Peyer's patch (tissue), 4 donors: ENCODE measurements around the gene GOLT1B. TPM values are rescaled to one million over a fixed set of nuclear protein-coding genes. Genes with fewer than 3 reads are reported as not detected.

ENCODE experiments used
- DNase-seq, 3 donors: peaks; one replicate each; pipeline ENCODE4 v3.0.0-alpha.2; 2017 to 2019
- H3K27ac ChIP-seq, 4 donors: fragments of 200-600 bp; sonication (generic); one replicate each; pipeline ENCODE4 v1.5.1; 2016 to 2019
- H3K27me3 ChIP-seq, 2 donors: fragments of 200-600 bp; sonication (generic); one replicate each; pipeline ENCODE4 v1.5.1; 2019
- H3K36me3 ChIP-seq, 3 donors: fragments of 200-600 bp; sonication (generic); one replicate each; pipeline ENCODE4 v1.5.1; 2016 to 2019
- H3K4me1 ChIP-seq, 4 donors: fragments of 200-600 bp; sonication (generic); one replicate each; pipeline ENCODE4 v1.5.1; 2016 to 2019
- H3K4me3 ChIP-seq, 4 donors: fragments of 200-600 bp; sonication (generic); 1 replicate in 3 of 4; 2 replicates in 1 of 4; pipeline ENCODE4 v1.5.1; 2016 to 2019; ENCODE audit warnings: mild to moderate bottlenecking in 1 of 4
- H3K9me3 ChIP-seq, 4 donors: fragments of 200-600 bp; sonication (generic); one replicate each; pipeline ENCODE4 v1.5.1; 2016 to 2019; ENCODE audit warnings: mild to moderate bottlenecking in 1 of 4
- CTCF ChIP-seq, 6 experiments: fragments of 450-650 bp in 4 of 6; fragments of 200-600 bp in 2 of 6; sonication (generic) in 1 of 6; IDR thresholded peaks; one replicate each; pipeline ENCODE4 v1.5.1; 2017 to 2019; ENCODE audit warnings: antibody characterized with exemption in 6 of 6, mild to moderate bottlenecking in 3 of 6, moderate library complexity in 1 of 6
- POLR2A ChIP-seq, 2 donors: fragments of 450-650 bp; IDR thresholded peaks; one replicate each; pipeline ENCODE4 v1.5.1; 2017; ENCODE audit warnings: antibody characterized with exemption in 2 of 2, mild to moderate bottlenecking in 2 of 2, moderate library complexity in 2 of 2
- total RNA-seq, 4 donors: library from RNA; depleted of rRNA; stranded (reverse); fragments of >200 nt; gene quantifications; one replicate each; pipeline ENCODE4 v1.1.0, GENCODE V29; 2016

The GOLT1B gene
- total RNA-seq, 4 donors from 2014 or later, result 6.8 to 31.4 (median 14.0) TPM

GRCh38 chr12:21545557-21545956, 44.0 kb downstream of the GOLT1B start:
- Histone ChIP-seq H3K36me3 (no peaks in the 10 kb centered on the region), H3K4me3 (no peak overlapping the region), H3K4me1 (no peaks in the 10 kb centered on the region), H3K27ac (no peak overlapping the region), H3K27me3 (no peaks in the 10 kb centered on the region), H3K9me3 (no peaks in the 10 kb centered on the region)
- TF ChIP-seq CTCF (IDR thresholded peaks at IDR 0.05) (no peak), POLR2A (IDR thresholded peaks at IDR 0.05) (no peak)
- DNase-seq, result no peak

- Histone ChIP-seq H3K36me3 (no peaks in the 10 kb centered on the region), H3K9me3 (no peaks in the 10 kb centered on the region), H3K4me3 (no peak overlapping the region), H3K27ac (no peak overlapping the region), H3K4me1 (no peaks in the 10 kb centered on the region), H3K27me3 (no peaks in the 10 kb centered on the region)
- no peak for DNase-seq
- no peak for TF ChIP-seq CTCF (IDR thresholded peaks at IDR 0.05)
- TF ChIP-seq POLR2A (IDR thresholded peaks at IDR 0.05), result no peak
These were observed 45.1 kb downstream of the GOLT1B start for GRCh38 chr12:21546716-21547115.

- no peak for TF ChIP-seq CTCF (IDR thresholded peaks at IDR 0.05)
- TF ChIP-seq POLR2A (IDR thresholded peaks at IDR 0.05), result no peak
- H3K4me1 ChIP-seq, result no peaks in the 10 kb centered on the region
- H3K27me3 ChIP-seq, result no peaks in the 10 kb centered on the region
- no peak overlapping the region for H3K27ac ChIP-seq
- H3K4me3 ChIP-seq, result no peak overlapping the region
- no peak for DNase-seq
- no peaks in the 10 kb centered on the region for H3K36me3 ChIP-seq
- no peaks in the 10 kb centered on the region for H3K9me3 ChIP-seq
These were observed 45.8 kb downstream of the GOLT1B start for GRCh38 chr12:21547437-21547836.

- no peaks in the 10 kb centered on the region for H3K4me1 ChIP-seq
- no peak for DNase-seq
- no peaks in the 10 kb centered on the region for H3K36me3 ChIP-seq
- H3K27me3 ChIP-seq, result no peaks in the 10 kb centered on the region
- H3K4me3 ChIP-seq, result no peak overlapping the region
- no peaks in the 10 kb centered on the region for H3K9me3 ChIP-seq
- no peak for TF ChIP-seq POLR2A (IDR thresholded peaks at IDR 0.05)
- no peak for TF ChIP-seq CTCF (IDR thresholded peaks at IDR 0.05)
- H3K27ac ChIP-seq, result no peak overlapping the region
These were observed 50.4 kb downstream of the GOLT1B start for GRCh38 chr12:21551841-21552465.

GRCh38 chr12:21552635-21553328, 51.2 kb downstream of the GOLT1B start:
- Histone ChIP-seq H3K36me3 (no peaks in the 10 kb centered on the region), H3K4me1 (no peaks in the 10 kb centered on the region), H3K4me3 (no peak overlapping the region), H3K27ac (no peak overlapping the region), H3K27me3 (no peaks in the 10 kb centered on the region), H3K9me3 (no peaks in the 10 kb centered on the region)
- TF ChIP-seq CTCF (IDR thresholded peaks at IDR 0.05) (no peak), POLR2A (IDR thresholded peaks at IDR 0.05) (no peak)
- no peak for DNase-seq
